GM12878 (cell line): ENCODE data around the gene NRDE2. TPM values are rescaled to one million over a fixed set of nuclear protein-coding genes. Genes with fewer than 3 reads are reported as not detected.
"Not testable (repeated sequence)": the region's sequence is repeated elsewhere in the genome, so short reads cannot be mapped to it uniquely, and the experiment has no call there.

Experiments used
- ATAC-seq: fragments of 200-7000 bp; cut with Tn5 transposase; 3 replicates; pipeline ENCODE4 v1.9.1; 2020; ENCODE audit warnings: mild to moderate bottlenecking, moderate library complexity
- BruUV-seq: library from RNA; stranded (reverse); fragments of 400-500 nt; replicated peaks from 2 replicates; lab custom pipeline; 2021; lab: Mats Ljungman, UMichigan
- CTCF ChIA-PET: fragments of 300-600 bp; sonication (Branson Sonifier 250); formaldehyde crosslinking; extraction: SDS; loops from one replicate; lab custom pipeline; 2021; ENCODE audit warnings: inconsistent platforms; lab: Yijun Ruan, JAX
- POLR2A ChIA-PET: fragments of 350-600 bp; formaldehyde crosslinking; extraction: SDS; loops from one replicate; lab custom pipeline; 2021; ENCODE audit warnings: inconsistent platforms; lab: Charles Lee
- RAD21 ChIA-PET: fragments of 300-600 bp; sonication (Branson Sonifier 250); formaldehyde crosslinking; loops from one replicate; lab custom pipeline; 2023; ENCODE audit warnings: antibody characterized with exemption; ENCODE audit not compliant: unreplicated experiment; lab: Charles Lee
- SMC1A ChIA-PET: fragments of 300-600 bp; sonication (Branson Sonifier 250); formaldehyde crosslinking; loops from one replicate; lab custom pipeline; 2023; ENCODE audit not compliant: unreplicated experiment, uncharacterized antibody; lab: Charles Lee
- DNase-seq: peaks from one replicate; pipeline ENCODE4 v3.0.0-alpha.2; 2011; ENCODE audit warnings: low read depth, low spot score
- FAIRE-seq: peaks from 3 replicates; lab custom pipeline; 2011; peaks lifted over from hg19 to GRCh38; lab: Jason Lieb, UNC
- H2AFZ ChIP-seq: 2 replicates; pipeline ENCODE4 v1.6.0; 2011; ENCODE audit warnings: low read depth, low read length, control low read depth; ENCODE audit not compliant: control insufficient read depth
- H3K27ac ChIP-seq: 2 replicates; pipeline ENCODE4 v1.5.1; 2011; ENCODE audit warnings: control low read depth; ENCODE audit not compliant: control insufficient read depth, insufficient read depth
- H3K27me3 ChIP-seq, 2 experiments: replicated peaks in 1 of 2; 2 replicates each; pipeline versions ENCODE4 v1.6.0 to v1.6.1; 2011; ENCODE audit warnings: low read length in 1 of 2; ENCODE audit not compliant: control insufficient read depth in 2 of 2, insufficient read depth in 2 of 2
- H3K36me3 ChIP-seq, 2 experiments: 2 replicates each; pipeline ENCODE4 v1.5.1; 2011; ENCODE audit warnings: low read length in 1 of 2; ENCODE audit not compliant: control insufficient read depth in 2 of 2, insufficient read depth in 2 of 2
- H3K4me1 ChIP-seq: 2 replicates; pipeline ENCODE4 v1.6.1; 2011; ENCODE audit warnings: mild to moderate bottlenecking, low read length, moderate library complexity, mixed read lengths; ENCODE audit not compliant: control insufficient read depth, insufficient read depth
- H3K4me2 ChIP-seq: 2 replicates; pipeline ENCODE4 v1.6.0; 2011; ENCODE audit warnings: control low read depth; ENCODE audit not compliant: control insufficient read depth, insufficient read depth
- H3K4me3 ChIP-seq: fragments of 200-600 bp; sonication (generic); 2 replicates; pipeline ENCODE4 v1.5.1; 2016
- H3K79me2 ChIP-seq: 2 replicates; pipeline ENCODE4 v1.6.0; 2011; ENCODE audit warnings: low read length; ENCODE audit not compliant: control insufficient read depth, insufficient read depth
- H3K9ac ChIP-seq: 2 replicates; pipeline ENCODE4 v1.8.0; 2011; ENCODE audit warnings: low read length, control low read depth, mixed read lengths; ENCODE audit not compliant: control insufficient read depth, insufficient read depth
- H3K9me3 ChIP-seq: replicated peaks from 3 replicates; pipeline ENCODE4 v1.5.1; 2011; ENCODE audit warnings: mild to moderate bottlenecking, low read length; ENCODE audit not compliant: control insufficient read depth, insufficient read depth
- H4K20me1 ChIP-seq: 2 replicates; pipeline ENCODE4 v1.6.0; 2011; ENCODE audit not compliant: control insufficient read depth, insufficient read depth
- CHD1 ChIP-seq: IDR thresholded peaks from 2 replicates; pipeline ENCODE4 v1.6.1; 2012; ENCODE audit warnings: low read depth, low read length, improper control_type of control experiment
- ETV6 ChIP-seq, 2 experiments: fragments of 450-650 bp in 1 of 2; IDR thresholded peaks in 1 of 2; conservative IDR thresholded peaks in 1 of 2; 2 replicates each; pipeline ENCODE4 v1.6.1; 2014; ENCODE audit warnings: antibody characterized with exemption in 1 of 2, borderline replicate concordance in 1 of 2, low read depth in 1 of 2, mild to moderate bottlenecking in 1 of 2, moderate library complexity in 1 of 2
- FOXK2 ChIP-seq: fragments of 450-650 bp; IDR thresholded peaks from 2 replicates; pipeline ENCODE4 v1.6.1; 2017; ENCODE audit warnings: mild to moderate bottlenecking, moderate library complexity
- NR2C1 ChIP-seq: fragments of 450-650 bp; IDR thresholded peaks from 2 replicates; pipeline ENCODE4 v1.6.1; 2017; ENCODE audit warnings: antibody characterized with exemption, mild to moderate bottlenecking, moderate library complexity
- PAX8 ChIP-seq: fragments of 450-650 bp; IDR thresholded peaks from 2 replicates; pipeline ENCODE4 v1.6.1; 2017; ENCODE audit warnings: mild to moderate bottlenecking, moderate library complexity
- RELA ChIP-seq: fragments of 450-650 bp; IDR thresholded peaks from 2 replicates; pipeline ENCODE4 v1.8.0; 2014; ENCODE audit warnings: borderline replicate concordance; ENCODE audit not compliant: partially characterized antibody
- RFX5 ChIP-seq: IDR thresholded peaks from 2 replicates; pipeline ENCODE4 v1.6.1; 2011; ENCODE audit warnings: low read depth, low read length, improper control_type of control experiment
- RUNX3 ChIP-seq: IDR thresholded peaks from 2 replicates; pipeline ENCODE4 v1.6.1; 2012; ENCODE audit warnings: low read length, inconsistent platforms
- SIN3A ChIP-seq: IDR thresholded peaks from 2 replicates; pipeline ENCODE4 v1.6.1; 2012; ENCODE audit warnings: low read depth, low read length, improper control_type of control experiment
- SMAD1 ChIP-seq: fragments of 450-650 bp; IDR thresholded peaks from 2 replicates; pipeline ENCODE4 v1.6.1; 2018; ENCODE audit warnings: mild to moderate bottlenecking, low read depth; ENCODE audit not compliant: partially characterized antibody
- SMC3 ChIP-seq: IDR thresholded peaks from 2 replicates; pipeline ENCODE4 v1.6.1; 2011; ENCODE audit warnings: low read length, improper control_type of control experiment, borderline replicate concordance
- SUPT20H ChIP-seq: IDR thresholded peaks from 2 replicates; pipeline ENCODE4 v1.6.1; 2011; ENCODE audit warnings: low read depth, mild to moderate bottlenecking, low read length, moderate library complexity, borderline replicate concordance; ENCODE audit not compliant: control insufficient read depth
- WGBS: methylation state at CpG from one replicate; pipeline ENCODE4 v1.1.6; 2016; ENCODE audit warnings: low lambda C conversion rate; ENCODE audit not compliant: insufficient replicate concordance, insufficient coverage; ENCODE audit errors: missing lambda C conversion rate; 5-methylcytosine and 5-hydroxymethylcytosine counted together
- in situ Hi-C: fragments of 300-500 bp; cut with MboI; formaldehyde crosslinking; loops from 9 replicates; pipeline ENCODE4 v1.14.3; 2018; ENCODE audit warnings: mixed read lengths
- intact Hi-C: fragments of 100-400 bp; cut with micrococcal nuclease; formaldehyde crosslinking; loops from one replicate; pipeline ENCODE4 v1.14.2; 2022; ENCODE audit not compliant: unreplicated experiment
- polyA plus RNA-seq, 11 experiments: library from polyadenylated mRNA; depleted of rRNA in 4 of 11; unstranded in 6 of 11; stranded (reverse) in 5 of 11; fragments of >200 nt; fragmentation: Nextera tagmentation in 4 of 11; fragmentation: Illumina TruSeq in 1 of 11; extraction: Ambion mirVana in 4 of 11; extraction: Trizol in 1 of 11; gene quantifications; 1 replicate in 1 of 11; 2 replicates in 10 of 11; pipeline versions ENCODE4 v1.2.1 to v1.2.3, GENCODE V29; 2011 to 2016; ENCODE audit warnings: inconsistent platforms in 2 of 11, missing spikeins in 2 of 11, low read depth in 1 of 11
- total RNA-seq, 4 experiments: library from RNA; depleted of rRNA in 3 of 4; stranded (reverse); fragments of >200 nt in 3 of 4; fragmentation: Illumina TruSeq in 1 of 4; extraction: Trizol in 1 of 4; gene quantifications; 2 replicates each; pipeline versions ENCODE4 v1.2.1 to v1.2.3, GENCODE V29; 2013 to 2021
- TF ChIP-seq, protein P1 (sequence below): fragments of 450-650 bp; formaldehyde crosslinking; IDR thresholded peaks from 2 replicates; pipeline ENCODE4 v1.4.0; 2020; ENCODE audit warnings: mild to moderate bottlenecking, moderate library complexity

Gene NRDE2
- total and polyA plus RNA-seq, 10 of the 15 experiments (the other 5 are each of a cell fraction or from before 2014, with no cell fraction given), result 8.3 to 21.0 (median 13.8) TPM

DNA sequence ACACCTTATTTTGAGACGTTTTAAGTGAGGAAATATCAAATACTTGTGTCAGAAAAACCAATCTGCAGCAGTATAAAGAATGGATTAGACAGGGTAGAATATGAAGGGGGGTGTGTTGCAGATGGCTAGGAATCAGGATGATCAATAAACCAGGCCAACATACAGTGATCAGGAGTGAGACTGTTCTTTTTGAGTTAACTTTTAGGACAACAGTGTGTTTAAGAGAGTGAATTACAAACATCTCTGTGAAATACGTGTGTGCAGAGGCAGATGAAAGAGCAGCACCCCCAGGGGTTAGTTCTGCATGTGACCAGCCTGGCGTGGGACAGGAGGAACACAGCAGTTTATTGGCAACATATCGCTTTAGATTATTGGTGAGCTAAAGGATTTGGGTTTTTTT, 10.6 kb upstream of the NRDE2 start (continued):
- TF ChIP-seq, protein P1, sequence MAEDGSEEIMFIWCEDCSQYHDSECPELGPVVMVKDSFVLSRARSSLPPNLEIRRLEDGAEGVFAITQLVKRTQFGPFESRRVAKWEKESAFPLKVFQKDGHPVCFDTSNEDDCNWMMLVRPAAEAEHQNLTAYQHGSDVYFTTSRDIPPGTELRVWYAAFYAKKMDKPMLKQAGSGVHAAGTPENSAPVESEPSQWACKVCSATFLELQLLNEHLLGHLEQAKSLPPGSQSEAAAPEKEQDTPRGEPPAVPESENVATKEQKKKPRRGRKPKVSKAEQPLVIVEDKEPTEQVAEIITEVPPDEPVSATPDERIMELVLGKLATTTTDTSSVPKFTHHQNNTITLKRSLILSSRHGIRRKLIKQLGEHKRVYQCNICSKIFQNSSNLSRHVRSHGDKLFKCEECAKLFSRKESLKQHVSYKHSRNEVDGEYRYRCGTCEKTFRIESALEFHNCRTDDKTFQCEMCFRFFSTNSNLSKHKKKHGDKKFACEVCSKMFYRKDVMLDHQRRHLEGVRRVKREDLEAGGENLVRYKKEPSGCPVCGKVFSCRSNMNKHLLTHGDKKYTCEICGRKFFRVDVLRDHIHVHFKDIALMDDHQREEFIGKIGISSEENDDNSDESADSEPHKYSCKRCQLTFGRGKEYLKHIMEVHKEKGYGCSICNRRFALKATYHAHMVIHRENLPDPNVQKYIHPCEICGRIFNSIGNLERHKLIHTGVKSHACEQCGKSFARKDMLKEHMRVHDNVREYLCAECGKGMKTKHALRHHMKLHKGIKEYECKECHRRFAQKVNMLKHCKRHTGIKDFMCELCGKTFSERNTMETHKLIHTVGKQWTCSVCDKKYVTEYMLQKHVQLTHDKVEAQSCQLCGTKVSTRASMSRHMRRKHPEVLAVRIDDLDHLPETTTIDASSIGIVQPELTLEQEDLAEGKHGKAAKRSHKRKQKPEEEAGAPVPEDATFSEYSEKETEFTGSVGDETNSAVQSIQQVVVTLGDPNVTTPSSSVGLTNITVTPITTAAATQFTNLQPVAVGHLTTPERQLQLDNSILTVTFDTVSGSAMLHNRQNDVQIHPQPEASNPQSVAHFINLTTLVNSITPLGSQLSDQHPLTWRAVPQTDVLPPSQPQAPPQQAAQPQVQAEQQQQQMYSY (CRISPR knock-in tag), result no peak
- no peak for TF ChIP-seq RFX5
- TF ChIP-seq RELA, result no peak
- TF ChIP-seq CHD1, result no peak
- no peak for TF ChIP-seq ETV6 (conservative IDR thresholded peaks at IDR 0.05 in 1 of 2, IDR thresholded peaks at IDR 0.05 in 1 of 2; ENCODE audit: borderline replicate concordance in 1 of 2, low read depth in 1 of 2)
- TF ChIP-seq SUPT20H, result no peak
- TF ChIP-seq SMC3, result no peak
- TF ChIP-seq FOXK2, result no peak

DNA sequence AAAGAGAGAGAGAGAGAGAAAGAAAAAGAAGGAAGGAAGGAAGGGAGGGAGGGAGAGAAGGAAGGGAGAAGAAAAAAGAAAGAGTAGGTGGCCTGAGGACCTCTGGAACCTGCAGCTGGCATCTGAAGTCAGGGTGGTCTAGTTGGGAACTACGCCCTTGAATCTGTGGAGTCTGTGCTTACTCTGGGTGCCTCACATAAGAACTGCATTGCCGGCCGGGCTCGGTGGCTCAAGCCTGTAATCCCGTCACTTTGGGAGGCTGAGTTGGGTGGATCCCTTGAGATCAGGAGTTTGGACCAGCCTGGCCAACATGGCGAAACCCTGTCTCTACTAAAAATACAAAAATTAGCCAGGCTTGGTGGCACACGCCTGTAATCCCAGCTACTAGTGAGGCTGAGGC, 10.0 kb upstream of the NRDE2 start:
- WGBS, result 52% methylated on average over 7 of the region's 7 CpGs
- H3K9ac ChIP-seq, result no peak overlapping the region
- no peak overlapping the region for H3K4me3 ChIP-seq
- ChIA-PET POLR2A (interaction anchor here (0.7 kb wide), 2 partner anchors 49 to 368 kb away, joined by 4 to 6 read pairs; no protein-coding TSS in a partner anchor), SMC1A (no interaction called here), CTCF (no interaction called here), RAD21 (no interaction called here)
- H3K27me3 ChIP-seq, result no peaks in the 10 kb centered on the region
- no peak for FAIRE-seq
- H3K4me1 ChIP-seq, result no peaks in the 10 kb centered on the region
- intact Hi-C loops (no loop called here), in situ Hi-C loops (no loop called here)
- no peaks in the 10 kb centered on the region for H3K36me3 ChIP-seq
- H2AFZ ChIP-seq, result no peak overlapping the region
- TF ChIP-seq SIN3A (no peak), SMAD1 (no peak), RUNX3 (no peak), PAX8 (no peak), NR2C1 (no peak)
- H3K27ac ChIP-seq, result no peak overlapping the region
- no peaks in the 10 kb centered on the region for H4K20me1 ChIP-seq
- no peaks in the 10 kb centered on the region for H3K79me2 ChIP-seq
- no TSS peak for BruUV-seq
- no peaks in the 10 kb centered on the region for H3K9me3 ChIP-seq
- H3K4me2 ChIP-seq, result no peak overlapping the region
- no peak for ATAC-seq
- no peak for DNase-seq

DNA sequence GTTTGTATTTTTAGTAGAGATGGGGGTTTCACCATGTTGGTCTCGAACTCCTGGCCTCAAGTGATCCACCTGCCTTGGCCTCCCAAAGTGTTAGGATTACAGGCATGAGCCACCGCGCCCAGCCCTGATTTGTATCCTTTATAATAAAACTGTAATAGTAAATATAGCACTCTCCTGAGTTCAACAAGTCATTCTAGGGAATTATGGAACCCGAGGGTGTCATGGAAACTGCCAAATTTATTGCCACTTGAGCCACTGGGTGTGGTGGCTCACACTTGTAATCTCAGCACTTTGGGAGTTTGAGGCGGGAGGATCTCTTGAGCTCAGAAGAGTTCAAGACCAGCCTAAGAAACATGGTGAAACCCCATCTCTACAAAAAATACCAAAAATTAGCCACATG, 9.5 kb upstream of the NRDE2 start:
- H3K4me3 ChIP-seq, CTCF ChIA-PET, in situ Hi-C loops, H3K9me3 ChIP-seq, H2AFZ ChIP-seq, BruUV-seq, H3K4me2 ChIP-seq, SMC1A ChIA-PET, H3K36me3 ChIP-seq, DNase-seq, POLR2A ChIA-PET, ATAC-seq, H3K9ac ChIP-seq, H3K79me2 ChIP-seq, H3K4me1 ChIP-seq, FAIRE-seq, RAD21 ChIA-PET, H3K27ac ChIP-seq, intact Hi-C loops, H4K20me1 ChIP-seq, H3K27me3 ChIP-seq: not testable (repeated sequence)
- 35% methylated on average over 5 of the region's 5 CpGs for WGBS
